Measurements from ENCODE around the gene CRCP.
A peak's percentile ranks its signal among the peaks of the same experiment; 100 is the strongest.
"Not testable (repeated sequence)": the region's sequence is repeated elsewhere in the genome, so short reads cannot be mapped to it uniquely, and the experiment has no call there.

Gene CRCP

DNA sequence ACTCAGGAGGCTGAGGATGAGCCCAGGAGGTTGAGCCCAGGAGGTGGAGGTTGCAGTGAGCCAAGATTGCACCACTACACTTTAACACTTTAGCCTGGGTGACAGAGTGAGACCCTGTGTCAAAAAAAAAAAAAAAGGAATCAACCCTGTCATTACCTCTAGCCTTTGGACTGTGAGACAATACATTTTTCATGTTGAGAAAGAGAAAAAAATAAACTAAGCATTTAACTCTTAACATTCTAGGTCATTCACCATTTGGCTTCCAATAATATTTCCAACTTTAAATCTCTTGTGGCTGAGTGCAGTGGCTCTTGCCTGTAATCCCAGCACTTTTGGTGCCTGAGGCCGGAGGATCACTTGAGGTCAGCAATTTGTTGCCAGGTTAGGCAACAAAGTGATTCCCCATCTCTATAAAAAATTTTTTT lies 48.6 kb downstream of the CRCP start:
- Histone ChIP-seq H3K27me3 (replicated peaks) (no peaks in the 10 kb centered on the region), H3K36me3 (replicated peaks) (no peaks in the 10 kb centered on the region), H3K4me3 (ENCODE audit: low read depth, low read length) (no peak overlapping the region), H3K27ac (no peak overlapping the region)
- in situ Hi-C loops (cut with HindIII; ENCODE audit: low pct_ligation_motif_present, low sequenced_read_pairs) = no loop called here
- TF ChIP-seq, protein P1, sequence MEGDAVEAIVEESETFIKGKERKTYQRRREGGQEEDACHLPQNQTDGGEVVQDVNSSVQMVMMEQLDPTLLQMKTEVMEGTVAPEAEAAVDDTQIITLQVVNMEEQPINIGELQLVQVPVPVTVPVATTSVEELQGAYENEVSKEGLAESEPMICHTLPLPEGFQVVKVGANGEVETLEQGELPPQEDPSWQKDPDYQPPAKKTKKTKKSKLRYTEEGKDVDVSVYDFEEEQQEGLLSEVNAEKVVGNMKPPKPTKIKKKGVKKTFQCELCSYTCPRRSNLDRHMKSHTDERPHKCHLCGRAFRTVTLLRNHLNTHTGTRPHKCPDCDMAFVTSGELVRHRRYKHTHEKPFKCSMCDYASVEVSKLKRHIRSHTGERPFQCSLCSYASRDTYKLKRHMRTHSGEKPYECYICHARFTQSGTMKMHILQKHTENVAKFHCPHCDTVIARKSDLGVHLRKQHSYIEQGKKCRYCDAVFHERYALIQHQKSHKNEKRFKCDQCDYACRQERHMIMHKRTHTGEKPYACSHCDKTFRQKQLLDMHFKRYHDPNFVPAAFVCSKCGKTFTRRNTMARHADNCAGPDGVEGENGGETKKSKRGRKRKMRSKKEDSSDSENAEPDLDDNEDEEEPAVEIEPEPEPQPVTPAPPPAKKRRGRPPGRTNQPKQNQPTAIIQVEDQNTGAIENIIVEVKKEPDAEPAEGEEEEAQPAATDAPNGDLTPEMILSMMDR (IDR thresholded peaks at IDR 0.05; ENCODE audit: low read depth, low read length, missing control alignments) = no peak
- no peak for DNase-seq

DNA sequence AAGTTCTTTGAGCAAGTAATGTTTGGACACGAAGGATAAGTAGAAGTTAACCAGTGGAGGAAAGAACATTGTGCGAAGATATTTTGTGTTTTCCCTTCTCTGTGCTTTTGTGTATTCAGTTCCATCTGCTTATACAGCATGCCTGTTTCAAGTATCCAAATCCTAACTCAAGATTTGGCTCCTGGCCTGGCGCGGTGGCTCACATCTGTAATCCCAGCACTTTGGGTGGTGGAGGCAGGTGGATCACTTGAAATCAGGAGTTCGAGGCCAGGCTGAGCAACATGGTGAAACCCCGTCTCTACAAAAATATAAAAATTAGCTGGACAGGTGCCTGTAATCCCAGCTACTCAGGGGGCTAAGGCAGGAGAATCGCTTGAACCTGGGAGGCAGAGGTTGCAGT lies 49.7 kb downstream of the CRCP start:
- no peaks in the 10 kb centered on the region for H3K27me3 ChIP-seq (replicated peaks)
- TF ChIP-seq, protein P1 (IDR thresholded peaks at IDR 0.05; ENCODE audit: low read depth, low read length, missing control alignments) = no peak
- H3K4me3 ChIP-seq (ENCODE audit: low read depth, low read length) = no peak overlapping the region
- DNase-seq = no peak
- no peak overlapping the region for H3K27ac ChIP-seq
- in situ Hi-C loops (cut with HindIII; ENCODE audit: low pct_ligation_motif_present, low sequenced_read_pairs) = no loop called here
- H3K36me3 ChIP-seq (replicated peaks) = no peaks in the 10 kb centered on the region

DNA sequence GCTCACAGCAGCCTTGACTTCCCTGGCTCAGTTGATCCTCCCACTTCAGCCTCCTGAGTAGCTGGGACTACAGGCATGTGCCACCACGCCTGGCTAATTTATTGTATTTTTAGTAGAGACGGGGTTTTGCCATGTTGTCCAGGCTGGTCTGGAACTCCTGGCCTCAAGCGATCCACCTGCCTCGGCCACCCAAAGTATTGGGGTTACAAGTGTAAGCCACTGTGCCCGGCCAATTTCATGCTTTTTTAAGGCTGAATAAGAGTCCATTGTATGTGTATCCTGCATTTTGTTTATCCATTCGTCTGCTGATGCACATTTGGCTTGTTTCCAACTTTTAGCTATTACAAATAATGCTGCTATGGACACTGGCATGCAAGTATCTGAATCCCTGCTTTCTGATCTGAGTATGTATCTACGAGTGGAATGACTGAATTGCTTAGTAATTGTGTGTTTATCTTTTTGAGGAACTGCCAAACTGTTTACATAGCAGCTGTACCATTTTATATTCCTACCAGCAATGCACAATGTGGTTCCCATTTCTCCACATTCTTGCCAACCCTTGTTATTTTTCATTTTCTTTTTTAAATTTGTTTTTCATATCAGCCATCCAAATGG lies 53.2 kb downstream of the CRCP start:
- TF ChIP-seq, protein P1 (IDR thresholded peaks at IDR 0.05; ENCODE audit: low read depth, low read length, missing control alignments) = no peak
- Histone ChIP-seq H3K27me3 (replicated peaks) (no peaks in the 10 kb centered on the region), H3K4me3 (ENCODE audit: low read depth, low read length) (no peak overlapping the region), H3K36me3 (replicated peaks) (no peaks in the 10 kb centered on the region), H3K27ac (no peak overlapping the region)
- in situ Hi-C loops (cut with HindIII; ENCODE audit: low pct_ligation_motif_present, low sequenced_read_pairs) = no loop called here
- peak; percentile 78 for DNase-seq

DNA sequence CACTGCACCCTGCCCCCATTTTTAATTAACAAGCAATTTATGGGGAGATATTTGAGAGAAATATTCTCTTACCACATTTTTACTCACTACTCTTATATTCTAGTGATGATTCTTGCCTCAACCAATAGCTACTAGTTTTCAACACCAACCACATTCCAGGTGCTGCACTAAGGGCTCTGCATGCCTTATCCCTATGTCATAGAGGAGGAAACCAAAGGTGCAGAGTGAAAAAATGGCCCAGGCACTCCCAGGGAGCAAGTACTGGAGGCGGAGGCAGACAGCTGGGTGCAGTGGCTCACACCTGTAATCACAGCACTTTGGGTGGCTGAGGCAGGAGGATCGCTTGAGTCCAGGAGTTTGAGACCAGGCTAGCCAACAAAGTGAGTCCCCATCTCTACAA lies 55.0 kb downstream of the CRCP start:
- H3K4me3 ChIP-seq (ENCODE audit: low read depth, low read length) = no peak overlapping the region
- H3K27me3 ChIP-seq (replicated peaks) = no peaks in the 10 kb centered on the region
- in situ Hi-C loops (cut with HindIII; ENCODE audit: low pct_ligation_motif_present, low sequenced_read_pairs) = no loop called here
- H3K27ac ChIP-seq = no peak overlapping the region
- no peaks in the 10 kb centered on the region for H3K36me3 ChIP-seq (replicated peaks)
- TF ChIP-seq, protein P1 (IDR thresholded peaks at IDR 0.05; ENCODE audit: low read depth, low read length, missing control alignments) = no peak
- DNase-seq = no peak

DNA sequence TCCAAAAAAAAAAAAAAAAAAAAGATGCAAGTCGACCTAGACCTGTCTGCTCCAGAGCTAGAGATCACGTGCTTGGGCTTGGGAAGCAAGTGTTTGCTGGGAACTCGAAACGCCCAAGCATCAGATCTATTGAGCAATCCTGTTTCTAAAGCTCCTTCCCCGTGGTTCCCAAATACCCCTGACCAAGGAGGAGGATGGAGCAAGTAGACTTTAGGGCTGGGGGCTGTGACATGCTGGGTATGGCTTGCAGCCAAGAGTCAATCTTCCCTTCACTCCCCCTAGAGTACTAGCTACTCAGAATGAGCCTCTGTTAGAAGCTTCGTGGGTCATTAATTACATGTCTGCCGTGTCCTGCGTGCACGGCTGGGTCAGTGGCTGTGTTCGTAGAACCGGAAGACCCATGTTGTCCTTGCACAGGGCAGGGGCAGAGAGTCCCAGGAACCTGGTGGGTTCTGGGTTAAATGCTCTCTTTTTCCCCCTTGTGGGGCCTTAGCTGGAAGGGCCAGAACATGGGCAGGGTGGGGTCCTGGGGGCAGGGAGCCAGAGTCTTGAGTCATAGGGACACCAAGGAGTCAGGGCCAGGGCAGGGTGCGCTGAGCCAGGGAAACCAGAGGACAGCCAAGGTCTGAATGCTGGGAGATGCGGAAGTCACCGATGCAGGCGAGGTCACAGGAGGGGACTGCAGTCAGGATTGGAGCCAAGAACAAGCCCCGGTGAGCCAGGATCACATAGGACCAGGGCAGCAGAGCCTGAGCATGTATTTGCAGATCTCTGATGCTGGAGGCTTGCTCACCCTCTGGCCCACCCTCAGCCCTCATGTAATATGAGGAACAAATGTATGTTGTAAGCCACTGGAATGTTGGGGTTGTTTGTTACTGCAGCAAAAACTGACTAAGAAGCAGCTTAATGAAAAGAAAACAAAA lies 55.9 kb downstream of the CRCP start:
- no peak overlapping the region for H3K4me3 ChIP-seq (ENCODE audit: low read depth, low read length)
- TF ChIP-seq, protein P1 (IDR thresholded peaks at IDR 0.05; ENCODE audit: low read depth, low read length, missing control alignments) = no peak
- in situ Hi-C loops (cut with HindIII; ENCODE audit: low pct_ligation_motif_present, low sequenced_read_pairs) = no loop called here
- H3K27ac ChIP-seq = no peak overlapping the region
- H3K27me3 ChIP-seq (replicated peaks) = no peaks in the 10 kb centered on the region
- H3K36me3 ChIP-seq (replicated peaks) = no peaks in the 10 kb centered on the region
- no peak for DNase-seq

DNA sequence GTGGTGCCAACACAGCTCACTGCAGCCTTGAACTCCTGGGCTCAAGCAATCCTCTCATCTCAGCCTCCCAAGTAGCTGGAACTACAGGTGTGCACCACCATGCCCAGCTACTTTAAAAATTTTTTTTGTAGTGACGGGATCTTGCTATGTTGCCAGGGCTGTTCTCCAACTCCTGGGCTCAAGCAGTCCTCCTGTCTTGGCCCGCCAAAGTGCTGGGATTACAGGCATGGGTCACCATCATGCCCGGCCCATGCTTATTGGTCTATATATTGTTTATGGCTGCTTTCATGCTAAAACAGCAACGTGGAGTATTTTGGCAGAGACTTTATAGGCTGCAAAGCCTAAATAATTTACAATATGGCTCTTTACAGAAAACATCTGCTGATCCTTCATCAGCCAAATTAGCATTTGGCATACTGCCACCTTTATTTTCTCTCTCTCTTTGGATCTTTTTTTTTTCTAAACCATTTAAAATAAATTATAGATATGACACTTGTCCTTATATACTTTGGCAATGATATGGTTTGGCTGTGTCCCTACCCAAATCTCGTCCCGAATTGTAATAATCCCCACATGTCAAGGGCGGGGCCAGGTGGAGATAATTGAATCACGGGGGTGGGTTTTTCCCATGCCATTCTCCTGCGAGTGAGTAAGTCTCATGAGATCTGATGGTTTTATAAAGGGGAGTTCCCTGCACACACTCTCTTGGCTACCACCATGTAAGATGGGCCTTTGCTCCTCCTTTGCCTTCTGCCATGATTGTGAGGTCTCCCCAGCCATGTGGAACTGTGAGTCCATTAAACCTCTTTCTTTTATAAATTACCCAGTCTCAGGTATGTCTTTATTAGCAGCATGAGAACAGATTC lies 58.1 kb downstream of the CRCP start:
- in situ Hi-C loops (cut with HindIII; ENCODE audit: low pct_ligation_motif_present, low sequenced_read_pairs); DNase-seq; H3K27ac ChIP-seq; H3K36me3 ChIP-seq (replicated peaks); H3K27me3 ChIP-seq (replicated peaks); H3K4me3 ChIP-seq (ENCODE audit: low read depth, low read length): not testable (repeated sequence)
